Activated naive CD8-positive, alpha-beta T cell treated with anti-CD3 and anti-CD28 coated beads, Interleukin-2, amount 10 ng/mL, durations not matched to agents 7 days and 5 days (primary cell): ENCODE data around the gene DBF4B. TPM values are rescaled to one million over a fixed set of nuclear protein-coding genes. Genes with fewer than 3 reads are reported as not detected.
A peak's percentile ranks its signal among the peaks of the same experiment; 100 is the strongest.

Experiments
- ATAC-seq: fragments of 150-1000 bp; cut with Tn5 transposase; one replicate; pipeline ENCODE4 v1.10.0; 2021; ENCODE audit warnings: low read depth, moderate library complexity
- POLR2A ChIA-PET: fragments of 350-600 bp; sonication (Branson Sonifier 250); formaldehyde crosslinking; loops from one replicate; lab custom pipeline; 2021; ENCODE audit warnings: antibody characterized with exemption; lab: Charles Lee
- DNase-seq: peaks from one replicate; pipeline ENCODE4 v3.0.0; 2021
- H3K27ac Mint-ChIP-seq: one replicate; pipeline ENCODE4 v1.8.0; 2022; ENCODE audit warnings: mild to moderate bottlenecking, mixed read lengths
- H3K27me3 Mint-ChIP-seq: one replicate; pipeline ENCODE4 v1.8.0; 2022; ENCODE audit warnings: mild to moderate bottlenecking, moderate library complexity, mixed read lengths
- H3K36me3 Mint-ChIP-seq: one replicate; pipeline ENCODE4 v1.8.0; 2021; ENCODE audit warnings: mild to moderate bottlenecking, mixed read lengths
- H3K4me1 Mint-ChIP-seq: one replicate; pipeline ENCODE4 v1.8.0; 2021; ENCODE audit warnings: mixed read lengths
- H3K4me3 Mint-ChIP-seq: one replicate; pipeline ENCODE4 v1.8.0; 2022; ENCODE audit warnings: mild to moderate bottlenecking, moderate library complexity, mixed read lengths
- H3K9me3 Mint-ChIP-seq: one replicate; pipeline ENCODE4 v1.8.0; 2021; ENCODE audit warnings: mixed read lengths
- total RNA-seq, 2 experiments: library from RNA; stranded (reverse); gene quantifications; one replicate each; pipeline ENCODE4 v1.2.3, GENCODE V29; 2021

Gene DBF4B
- total RNA-seq, 2 experiments from 2014 or later = 27.7 to 31.8 TPM

DNA sequence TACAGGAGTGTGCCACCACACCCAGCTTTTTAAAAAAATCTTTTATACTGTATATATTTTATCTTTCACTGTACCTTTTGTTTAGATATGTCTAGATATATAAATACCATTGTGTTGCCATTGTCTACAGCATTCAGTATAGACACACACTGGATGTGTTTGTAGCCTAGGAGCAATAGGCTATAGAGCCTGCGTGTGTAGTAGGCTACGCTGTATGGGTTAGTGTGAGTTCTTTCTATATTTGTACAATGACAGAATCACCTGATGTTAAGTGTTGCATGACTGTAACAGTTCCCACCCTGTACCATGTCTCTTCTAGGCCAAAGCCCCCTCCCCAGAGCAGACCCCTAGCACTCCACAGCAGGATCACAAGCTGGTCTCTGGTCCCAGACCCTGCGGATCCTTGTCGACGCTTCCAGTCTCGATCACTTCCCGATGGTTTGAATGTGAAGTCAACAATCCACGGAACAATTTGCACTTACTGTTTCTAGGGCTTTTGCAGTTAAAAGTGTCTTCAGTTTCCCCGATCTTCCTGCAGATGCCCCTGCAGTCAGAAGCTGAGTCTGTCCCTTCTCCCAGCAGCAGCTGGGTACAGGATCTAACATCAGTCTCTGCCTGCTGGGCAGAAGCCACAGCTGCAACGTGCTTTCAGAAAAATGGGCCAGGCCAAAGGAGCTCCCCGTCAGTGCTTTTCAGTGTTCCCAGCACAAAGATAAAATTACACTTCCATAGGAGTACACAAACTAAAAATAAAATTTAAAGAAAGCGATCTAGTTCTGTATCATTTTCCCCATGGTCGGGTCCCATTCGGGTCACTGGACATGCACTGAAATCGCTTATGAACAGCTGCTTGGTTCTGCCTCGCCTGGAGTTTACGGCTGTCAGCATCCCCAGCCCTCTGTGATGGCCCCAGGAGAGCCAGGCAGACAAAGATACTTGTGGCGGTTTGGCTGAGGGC is 85.7 kb downstream of the DBF4B start:
- Mint-ChIP-seq H3K9me3 (no peaks in the 10 kb centered on the region), H3K4me3 (no peak overlapping the region), H3K27me3 (peaks cover 4% of the 10 kb centered on the region), H3K27ac (no peak overlapping the region), H3K4me1 (peaks cover 14% of the 10 kb centered on the region), H3K36me3 (no peaks in the 10 kb centered on the region)
- DNase-seq (no peak), ATAC-seq (no peak)
- POLR2A ChIA-PET = no interaction called here

DNA sequence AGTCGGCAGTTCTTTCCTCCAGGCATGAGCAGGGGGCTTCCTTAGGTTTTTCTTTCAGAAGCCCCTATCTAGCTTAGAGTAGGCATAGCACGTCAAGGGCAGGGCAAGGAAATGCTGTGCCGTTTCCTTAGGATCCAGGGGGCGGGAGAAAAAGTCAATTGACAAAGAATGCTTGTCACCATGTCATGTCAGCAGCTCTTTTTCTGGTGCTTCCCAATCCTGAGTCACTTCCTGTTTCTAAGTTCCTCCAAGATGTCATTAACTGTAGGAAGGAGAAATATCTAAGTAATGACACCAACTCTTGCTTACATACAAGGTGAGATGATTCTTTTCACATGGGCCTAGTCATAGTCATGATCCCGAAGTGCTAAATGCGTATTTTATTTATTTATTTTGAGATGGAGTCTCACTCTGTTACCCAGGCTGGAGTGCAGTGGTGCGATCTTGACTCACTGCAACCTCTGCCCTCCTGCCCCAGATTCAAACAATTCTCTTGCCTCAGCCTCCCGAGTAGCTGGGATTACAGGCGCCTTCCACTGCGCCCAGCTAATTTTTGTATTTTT is 86.5 kb downstream of the DBF4B start:
- no peak for ATAC-seq
- Mint-ChIP-seq H3K4me1 (peaks cover 15% of the 10 kb centered on the region), H3K27ac (no peak overlapping the region), H3K36me3 (no peaks in the 10 kb centered on the region), H3K9me3 (no peaks in the 10 kb centered on the region), H3K4me3 (no peak overlapping the region), H3K27me3 (peaks cover 6% of the 10 kb centered on the region)
- no peak for DNase-seq
- POLR2A ChIA-PET = no interaction called here

DNA sequence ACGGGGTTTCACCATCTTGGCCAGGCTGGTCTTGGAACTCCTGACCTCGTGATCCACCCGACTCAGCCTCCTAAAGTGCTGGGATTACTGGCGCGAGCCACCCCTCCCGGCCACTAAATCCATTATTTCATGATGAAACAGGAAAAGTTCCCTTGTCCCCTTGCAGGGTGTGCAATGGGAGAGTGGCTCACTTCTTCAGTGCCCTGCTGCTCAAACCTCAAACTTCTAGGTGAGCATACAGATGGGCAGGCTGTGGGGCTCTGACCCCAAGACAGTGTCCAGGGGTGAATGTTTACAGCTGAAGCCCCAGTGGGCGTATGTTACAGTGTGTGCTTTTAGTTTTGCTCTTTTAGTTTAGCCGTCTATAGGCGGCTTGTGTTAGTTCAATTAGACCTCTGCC is 87.0 kb downstream of the DBF4B start:
- Mint-ChIP-seq H3K4me1 (peaks cover 15% of the 10 kb centered on the region), H3K27ac (no peak overlapping the region), H3K4me3 (no peak overlapping the region), H3K36me3 (no peaks in the 10 kb centered on the region), H3K27me3 (peaks cover 6% of the 10 kb centered on the region), H3K9me3 (no peaks in the 10 kb centered on the region)
- ATAC-seq (no peak), DNase-seq (no peak)
- POLR2A ChIA-PET = no interaction called here

DNA sequence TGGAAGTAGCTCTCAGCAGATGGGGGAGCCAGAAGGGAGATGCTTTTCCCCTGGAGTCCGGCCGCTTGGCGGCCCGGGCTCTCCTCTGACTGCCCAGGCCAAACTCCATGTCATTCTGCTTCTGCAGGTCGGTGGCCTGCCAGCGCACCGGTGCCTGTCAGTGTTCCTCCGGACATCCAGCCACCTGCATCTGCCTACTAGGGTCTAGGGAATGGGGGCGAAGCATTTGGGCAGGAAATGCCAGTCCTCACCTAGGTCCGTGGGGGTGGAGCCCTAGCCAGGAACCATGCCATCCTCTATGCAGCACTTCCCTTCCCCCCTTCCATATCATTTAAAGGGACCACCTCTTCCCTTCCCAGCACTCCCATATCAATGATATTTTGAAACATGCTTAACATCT is 87.5 kb downstream of the DBF4B start:
- no peaks in the 10 kb centered on the region for H3K36me3 Mint-ChIP-seq
- no peak overlapping the region for H3K27ac Mint-ChIP-seq
- peaks cover 15% of the 10 kb centered on the region for H3K4me1 Mint-ChIP-seq
- DNase-seq = no peak
- no peaks in the 10 kb centered on the region for H3K9me3 Mint-ChIP-seq
- H3K27me3 Mint-ChIP-seq = peaks cover 6% of the 10 kb centered on the region
- POLR2A ChIA-PET = no interaction called here
- H3K4me3 Mint-ChIP-seq = no peak overlapping the region
- ATAC-seq = no peak

GRCh38 chr17:44796731-44797130 is 88.3 kb downstream of the DBF4B start:
- H3K27me3 Mint-ChIP-seq = peaks cover 12% of the 10 kb centered on the region
- peaks cover 15% of the 10 kb centered on the region for H3K4me1 Mint-ChIP-seq
- POLR2A ChIA-PET = no interaction called here
- no peak for ATAC-seq
- H3K27ac Mint-ChIP-seq = no peak overlapping the region
- DNase-seq = no peak
- H3K36me3 Mint-ChIP-seq = no peaks in the 10 kb centered on the region
- H3K9me3 Mint-ChIP-seq = no peaks in the 10 kb centered on the region
- H3K4me3 Mint-ChIP-seq = no peak overlapping the region

DNA sequence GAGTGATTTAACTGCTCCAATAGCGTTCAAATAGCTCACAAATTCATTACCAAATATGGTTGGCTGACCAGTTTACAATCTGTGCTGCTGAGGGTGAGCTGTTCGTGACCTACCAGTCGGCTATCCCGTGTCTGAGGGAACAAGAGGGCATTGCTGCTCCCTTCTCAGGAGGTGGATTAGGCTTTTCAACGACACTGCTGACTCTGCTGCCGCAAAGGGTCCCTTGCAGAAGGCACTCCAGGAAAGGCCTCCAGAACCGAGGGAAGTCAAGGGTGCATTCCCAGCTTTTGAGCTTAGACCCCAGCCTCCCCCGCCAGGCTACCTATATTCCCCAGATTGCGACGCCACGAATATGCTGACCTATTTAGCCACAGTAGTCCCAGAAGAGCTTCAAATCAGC is 89.3 kb downstream of the DBF4B start:
- POLR2A ChIA-PET = no interaction called here
- DNase-seq = no peak
- no peak overlapping the region for H3K4me3 Mint-ChIP-seq

DNA sequence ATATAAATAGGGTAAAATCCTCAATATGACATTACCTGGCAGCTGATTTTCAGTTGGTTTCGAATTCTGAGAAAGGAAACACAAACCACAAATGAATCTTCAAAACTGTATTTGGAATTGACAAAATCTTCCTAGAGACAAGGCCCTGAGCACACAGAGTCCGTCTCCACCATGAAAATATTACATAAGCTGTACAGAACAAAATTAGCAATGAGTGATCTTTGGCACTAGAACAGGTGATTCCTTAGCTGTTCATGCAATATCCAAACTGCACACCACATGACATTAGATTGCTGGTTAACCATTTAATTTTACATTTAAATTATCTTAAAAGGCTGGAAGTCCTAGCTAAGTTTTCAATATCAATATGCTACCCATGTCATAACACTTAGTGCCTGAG is 89.9 kb downstream of the DBF4B start:
- DNase-seq = no peak
- H3K4me3 Mint-ChIP-seq = peak overlapping the region; percentile 10
- ATAC-seq = no peak
- H3K27ac Mint-ChIP-seq = no peak overlapping the region
- no peaks in the 10 kb centered on the region for H3K9me3 Mint-ChIP-seq
- no peaks in the 10 kb centered on the region for H3K36me3 Mint-ChIP-seq
- H3K4me1 Mint-ChIP-seq = peaks cover 15% of the 10 kb centered on the region
- peaks cover 18% of the 10 kb centered on the region for H3K27me3 Mint-ChIP-seq
- POLR2A ChIA-PET = no interaction called here

More for the DNA sequence above, 89.3 kb downstream of the DBF4B start:
- Mint-ChIP-seq H3K27me3 (peaks cover 17% of the 10 kb centered on the region), H3K27ac (no peak overlapping the region), H3K9me3 (no peaks in the 10 kb centered on the region), H3K36me3 (no peaks in the 10 kb centered on the region), H3K4me1 (peaks cover 15% of the 10 kb centered on the region)
- ATAC-seq = no peak

Other genes starting within 250 kb of the DBF4B start
- gene GPATCH8, start 205.3 kb upstream of the DBF4B start, total RNA-seq = 10 to 100 TPM; 56.8 to 57.6 TPM
- gene FZD2, start 151.2 kb upstream of the DBF4B start, total RNA-seq = under 1 TPM; 0.36 to 0.45 TPM
- not detected for gene MEIOC, start 52.2 kb upstream of the DBF4B start, total RNA-seq
- gene CCDC43, start 18.9 kb upstream of the DBF4B start, total RNA-seq = 10 to 100 TPM; 21.7 to 23.9 TPM
- under 1 TPM; 0.55 to 0.77 TPM for gene ADAM11, start 50.3 kb downstream of the DBF4B start, total RNA-seq
- gene GJC1, start 121.6 kb downstream of the DBF4B start, total RNA-seq = 1 to 10 TPM; 1.0 to 1.4 TPM
- gene HIGD1B, start 139.2 kb downstream of the DBF4B start, total RNA-seq = not detected
- gene EFTUD2, start 190.8 kb downstream of the DBF4B start, total RNA-seq = 100 to 1,000 TPM; 109 to 112 TPM
- gene GFAP, start 206.8 kb downstream of the DBF4B start, total RNA-seq = not detected
- 10 to 100 TPM; 66.7 to 70.5 TPM for gene KIF18B, start 239.1 kb downstream of the DBF4B start, total RNA-seq